ENCODE measurements around the gene P2RX2. TPM values are rescaled to one million over a fixed set of nuclear protein-coding genes. Genes with fewer than 3 reads are reported as not detected.

The P2RX2 gene
- total RNA-seq, 1 donor from 2014 or later: not detected

- Histone ChIP-seq H3K27ac (ENCODE audit: low read depth, low read length) (no peak overlapping the region), H4K20me1 (ENCODE audit: insufficient read depth, low read length) (no peaks in the 10 kb centered on the region), H3K79me2 (ENCODE audit: insufficient read depth, low read length) (no peaks in the 10 kb centered on the region), H3K4me3 (ENCODE audit: insufficient read depth, low read depth, low read length) (no peak overlapping the region), H3K36me3 (ENCODE audit: insufficient read depth, low read length) (peaks cover 22% of the 10 kb centered on the region), H3K9me3 (ENCODE audit: insufficient read depth, low read depth, low read length) (no peaks in the 10 kb centered on the region), H3K4me2 (ENCODE audit: low read length) (no peak overlapping the region), H3K27me3 (ENCODE audit: insufficient read depth, low read length) (no peaks in the 10 kb centered on the region), H2AFZ (ENCODE audit: low read depth, low read length) (no peak overlapping the region), H3K4me1 (ENCODE audit: insufficient read depth, low read length) (no peaks in the 10 kb centered on the region), H3K9ac (ENCODE audit: low read length) (no peak overlapping the region)
- TF ChIP-seq EZH2 (IDR thresholded peaks at IDR 0.05; ENCODE audit: insufficient read depth, low read length) (no peak), CTCF (IDR thresholded peaks at IDR 0.05; ENCODE audit: insufficient read depth, low read depth, low read length) (no peak)
- no peaks in the 10 kb centered on the region for H3K9me3 Mint-ChIP-seq (ENCODE audit: unreplicated experiment)
- FAIRE-seq: no peak
- DNase-seq (ENCODE audit: low read depth): no peak
- no peaks in the 10 kb centered on the region for H3K4me1 Mint-ChIP-seq (ENCODE audit: low read depth, unreplicated experiment)
- H3K4me3 Mint-ChIP-seq (ENCODE audit: unreplicated experiment): no peak overlapping the region
- H3K36me3 Mint-ChIP-seq (ENCODE audit: low read depth, unreplicated experiment): peaks cover 24% of the 10 kb centered on the region
- no peak overlapping the region for H3K27ac Mint-ChIP-seq (ENCODE audit: unreplicated experiment)
- peaks cover 3% of the 10 kb centered on the region for H3K27me3 Mint-ChIP-seq (ENCODE audit: low read depth, unreplicated experiment)
Measured at GRCh38 chr12:132660996-132661395, 42.4 kb downstream of the P2RX2 start.

- Mint-ChIP-seq H3K27me3 (ENCODE audit: low read depth, unreplicated experiment) (peaks cover 3% of the 10 kb centered on the region), H3K4me1 (ENCODE audit: low read depth, unreplicated experiment) (no peaks in the 10 kb centered on the region), H3K4me3 (ENCODE audit: unreplicated experiment) (no peak overlapping the region), H3K27ac (ENCODE audit: unreplicated experiment) (no peak overlapping the region), H3K9me3 (ENCODE audit: unreplicated experiment) (no peaks in the 10 kb centered on the region), H3K36me3 (ENCODE audit: low read depth, unreplicated experiment) (peaks cover 27% of the 10 kb centered on the region)
- Histone ChIP-seq H3K27ac (ENCODE audit: low read depth, low read length) (no peak overlapping the region), H3K36me3 (ENCODE audit: insufficient read depth, low read length) (peaks cover 23% of the 10 kb centered on the region), H4K20me1 (ENCODE audit: insufficient read depth, low read length) (no peaks in the 10 kb centered on the region), H3K79me2 (ENCODE audit: insufficient read depth, low read length) (no peaks in the 10 kb centered on the region), H3K9ac (ENCODE audit: low read length) (no peak overlapping the region), H3K4me1 (ENCODE audit: insufficient read depth, low read length) (no peaks in the 10 kb centered on the region), H3K27me3 (ENCODE audit: insufficient read depth, low read length) (no peaks in the 10 kb centered on the region), H2AFZ (ENCODE audit: low read depth, low read length) (no peak overlapping the region), H3K9me3 (ENCODE audit: insufficient read depth, low read depth, low read length) (no peaks in the 10 kb centered on the region), H3K4me3 (ENCODE audit: insufficient read depth, low read depth, low read length) (no peak overlapping the region), H3K4me2 (ENCODE audit: low read length) (no peak overlapping the region)
- FAIRE-seq (no peak), DNase-seq (ENCODE audit: low read depth) (no peak)
- TF ChIP-seq CTCF (IDR thresholded peaks at IDR 0.05; ENCODE audit: insufficient read depth, low read depth, low read length): no peak
- TF ChIP-seq EZH2 (IDR thresholded peaks at IDR 0.05; ENCODE audit: insufficient read depth, low read length): no peak
Measured at GRCh38 chr12:132661972-132662371, 43.4 kb downstream of the P2RX2 start.

GRCh38 chr12:132662901-132663755, 44.6 kb downstream of the P2RX2 start:
- H3K4me1 ChIP-seq (ENCODE audit: insufficient read depth, low read length): no peaks in the 10 kb centered on the region
- H3K9ac ChIP-seq (ENCODE audit: low read length): no peak overlapping the region
- peaks cover 2% of the 10 kb centered on the region for H3K9me3 Mint-ChIP-seq (ENCODE audit: unreplicated experiment)
- H4K20me1 ChIP-seq (ENCODE audit: insufficient read depth, low read length): no peaks in the 10 kb centered on the region
- H3K4me2 ChIP-seq (ENCODE audit: low read length): no peak overlapping the region
- no peak overlapping the region for H3K27ac ChIP-seq (ENCODE audit: low read depth, low read length)
- H3K27me3 Mint-ChIP-seq (ENCODE audit: low read depth, unreplicated experiment): no peaks in the 10 kb centered on the region
- no peaks in the 10 kb centered on the region for H3K9me3 ChIP-seq (ENCODE audit: insufficient read depth, low read depth, low read length)
- no peak overlapping the region for H3K27ac Mint-ChIP-seq (ENCODE audit: unreplicated experiment)
- H3K36me3 Mint-ChIP-seq (ENCODE audit: low read depth, unreplicated experiment): peaks cover 22% of the 10 kb centered on the region
- no peak overlapping the region for H3K4me3 ChIP-seq (ENCODE audit: insufficient read depth, low read depth, low read length)
- H3K4me1 Mint-ChIP-seq (ENCODE audit: low read depth, unreplicated experiment): no peaks in the 10 kb centered on the region
- no peaks in the 10 kb centered on the region for H3K27me3 ChIP-seq (ENCODE audit: insufficient read depth, low read length)
- FAIRE-seq (no peak), DNase-seq (ENCODE audit: low read depth) (no peak)
- TF ChIP-seq CTCF (IDR thresholded peaks at IDR 0.05; ENCODE audit: insufficient read depth, low read depth, low read length) (no peak), EZH2 (IDR thresholded peaks at IDR 0.05; ENCODE audit: insufficient read depth, low read length) (no peak)
- H3K4me3 Mint-ChIP-seq (ENCODE audit: unreplicated experiment): no peak overlapping the region
- no peak overlapping the region for H2AFZ ChIP-seq (ENCODE audit: low read depth, low read length)
- H3K79me2 ChIP-seq (ENCODE audit: insufficient read depth, low read length): no peaks in the 10 kb centered on the region
- peaks cover 22% of the 10 kb centered on the region for H3K36me3 ChIP-seq (ENCODE audit: insufficient read depth, low read length)

Measured in astrocyte (in vitro differentiated cells and primary cell).